ENCODE results near the gene HNRNPF.

GRCh38 chr10:43353495-43354329, 55.3 kb downstream of the HNRNPF start:
- TF ChIP-seq CTCF (conservative IDR thresholded peaks at IDR 0.05; ENCODE audit: low read length) = no peak
- no peak for TF ChIP-seq EZH2phosphoT487 (IDR thresholded peaks at IDR 0.05; ENCODE audit: borderline replicate concordance, low read depth, low read length)
